HG03135 (cell line): ENCODE data around the gene CRYBA4.

Experiments used
- ATAC-seq: cut with Tn5 transposase; IDR thresholded peaks from one replicate; pipeline ENCODE4 v1.9.1; 2021; ENCODE audit warnings: mild to moderate bottlenecking, moderate library complexity; ENCODE audit not compliant: unreplicated experiment

The CRYBA4 gene

DNA sequence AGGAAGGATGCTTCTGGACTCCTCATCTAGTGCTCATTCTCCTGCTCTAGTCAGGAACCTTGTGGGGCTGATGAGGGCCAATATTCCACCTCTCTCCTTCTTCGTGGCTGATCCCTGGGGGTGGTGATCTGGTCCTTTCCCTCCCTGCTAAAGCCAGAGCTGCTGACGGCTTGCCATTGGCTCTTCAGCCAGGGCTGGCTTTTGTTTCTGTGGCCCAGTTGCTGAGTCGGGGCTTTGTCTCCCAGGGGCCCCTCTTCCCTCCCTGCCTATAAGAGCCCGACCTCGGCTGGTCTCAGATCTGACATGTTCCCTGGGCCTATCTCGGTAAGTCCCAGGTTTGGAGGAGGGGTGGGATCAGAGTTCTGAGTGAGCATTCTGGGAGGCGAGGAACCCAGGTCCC, at the start of gene CRYBA4:
Gene CRYBA4, plus strand, starts transcription at position 301 of the 400 bp plus-strand sequence. CDS start 634 bp downstream, outside the sequence.
- ATAC-seq: no peak

GRCh38 chr22:26573026-26573662, 48.6 kb upstream of the CRYBA4 start:
- ATAC-seq: no peak

GRCh38 chr22:26574001-26574723, 47.6 kb upstream of the CRYBA4 start:
- no peak for ATAC-seq

DNA sequence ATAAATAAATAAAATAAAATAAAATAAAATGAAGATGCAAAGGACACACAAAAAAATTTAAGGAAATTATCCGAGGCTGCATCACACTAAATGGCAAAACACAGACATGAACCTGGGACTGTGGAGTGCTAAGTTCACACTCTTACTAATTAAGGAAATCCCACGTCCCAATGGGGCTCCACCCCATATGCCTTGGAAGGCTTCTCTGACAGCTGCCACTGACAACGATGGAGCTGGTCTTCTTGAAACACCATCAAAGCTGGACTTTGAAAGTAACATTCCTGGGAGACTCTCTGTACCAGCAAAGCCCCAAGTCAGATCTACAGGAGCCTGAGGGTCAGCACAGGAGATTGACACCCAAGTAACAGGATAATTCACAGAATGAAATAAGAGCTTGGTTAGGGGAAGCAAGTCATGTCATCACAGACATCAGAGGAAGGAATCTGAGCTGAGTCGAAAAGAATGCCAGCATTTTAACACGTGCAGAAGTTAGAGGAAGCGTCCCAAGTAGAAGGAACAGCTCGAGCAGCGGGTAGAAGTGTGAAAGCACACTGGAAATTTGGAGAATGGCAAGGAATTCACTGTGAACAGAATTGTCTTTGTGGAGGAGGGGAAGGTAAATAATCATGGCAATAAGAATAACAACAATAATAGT, 45.6 kb upstream of the CRYBA4 start:
- ATAC-seq: no peak

DNA sequence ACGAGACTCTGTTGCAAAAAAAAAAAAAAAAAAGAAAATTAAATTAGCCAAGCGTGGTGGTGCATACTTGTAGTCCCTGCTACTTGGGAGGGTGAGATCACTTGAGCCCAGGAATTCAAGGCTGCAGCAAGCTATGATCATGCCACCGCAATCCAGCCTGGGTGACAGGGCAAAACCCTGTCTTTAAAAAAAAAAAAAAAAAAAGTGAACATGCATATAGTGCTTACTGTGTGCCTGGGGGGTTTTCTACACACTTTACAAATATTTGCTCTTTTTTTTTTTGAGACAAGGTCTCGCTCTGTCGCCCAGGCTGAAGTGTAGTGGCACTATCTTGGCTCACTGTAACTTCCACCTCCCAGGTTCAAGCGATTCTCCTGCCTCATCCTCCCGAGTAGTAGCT, 44.7 kb upstream of the CRYBA4 start:
- ATAC-seq: no peak

- ATAC-seq: peak; percentile 68
Observed at GRCh38 chr22:26579331-26579886, 42.4 kb upstream of the CRYBA4 start.

- ATAC-seq: no peak
Observed at GRCh38 chr22:26580240-26580962, 41.4 kb upstream of the CRYBA4 start.

- ATAC-seq: no peak
Observed at GRCh38 chr22:26581026-26581425, 40.7 kb upstream of the CRYBA4 start.

GRCh38 chr22:26581633-26582168, 40.1 kb upstream of the CRYBA4 start:
- no peak for ATAC-seq

DNA sequence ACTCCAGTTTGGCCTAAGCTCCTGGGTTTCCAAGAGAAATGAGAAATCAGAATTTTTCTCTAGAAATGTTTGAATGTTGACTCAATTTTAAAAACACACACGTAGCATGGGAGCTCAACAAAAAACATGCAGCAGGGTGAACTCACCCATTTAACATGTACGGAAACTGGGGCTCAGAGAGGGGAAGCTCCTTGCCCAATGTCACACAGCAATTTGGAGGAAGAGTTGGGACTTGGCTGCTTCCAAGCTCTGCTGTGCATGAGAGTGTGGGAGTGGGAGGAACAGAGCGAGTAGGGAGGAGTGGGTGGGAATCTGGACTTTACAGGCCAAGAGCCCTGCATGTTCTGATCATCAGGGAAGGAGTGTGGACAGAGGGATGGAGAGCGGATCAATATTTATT, 37.8 kb upstream of the CRYBA4 start:
- ATAC-seq: no peak

- ATAC-seq: no peak
Observed at GRCh38 chr22:26585104-26585790, 36.5 kb upstream of the CRYBA4 start.

DNA sequence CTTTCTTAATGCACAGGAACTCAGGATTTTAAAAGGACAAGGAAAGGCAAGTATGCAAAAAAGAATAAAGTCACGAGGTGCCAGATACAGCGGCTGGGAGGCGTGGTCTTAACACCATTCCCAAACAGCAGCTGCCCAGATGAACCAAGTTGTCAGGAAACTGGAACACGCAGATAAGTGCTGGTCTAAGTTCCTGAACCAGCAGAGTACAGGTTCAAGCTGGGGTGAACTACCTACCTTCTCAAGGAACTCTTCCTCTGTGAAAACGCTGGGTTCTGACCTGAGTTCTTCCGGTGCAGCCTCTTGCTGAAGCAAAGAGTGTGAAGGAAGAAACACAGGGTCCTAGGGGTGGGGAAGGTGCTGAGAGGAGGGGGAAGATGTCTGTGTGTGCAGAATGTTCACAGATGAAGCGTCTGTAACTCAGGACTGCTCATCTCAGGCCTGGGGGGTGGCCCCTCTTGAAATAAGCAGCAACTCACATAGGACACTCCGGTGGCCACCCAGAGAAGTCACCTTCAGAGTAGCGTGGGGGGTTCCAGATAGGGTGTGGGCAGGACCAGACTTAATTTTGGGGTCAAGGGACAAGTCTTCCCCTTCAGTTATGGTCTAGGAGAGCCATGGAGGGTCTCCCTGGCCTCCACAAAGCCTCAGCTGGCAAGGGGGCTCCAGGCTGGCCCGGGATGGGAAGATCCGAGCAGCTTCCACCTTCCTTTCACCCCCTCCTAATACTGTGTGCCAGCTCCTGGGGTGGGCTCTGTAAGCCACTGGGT, 35.0 kb upstream of the CRYBA4 start:
- no peak for ATAC-seq

- no peak for ATAC-seq
Observed at GRCh38 chr22:26587991-26588613, 33.7 kb upstream of the CRYBA4 start.

DNA sequence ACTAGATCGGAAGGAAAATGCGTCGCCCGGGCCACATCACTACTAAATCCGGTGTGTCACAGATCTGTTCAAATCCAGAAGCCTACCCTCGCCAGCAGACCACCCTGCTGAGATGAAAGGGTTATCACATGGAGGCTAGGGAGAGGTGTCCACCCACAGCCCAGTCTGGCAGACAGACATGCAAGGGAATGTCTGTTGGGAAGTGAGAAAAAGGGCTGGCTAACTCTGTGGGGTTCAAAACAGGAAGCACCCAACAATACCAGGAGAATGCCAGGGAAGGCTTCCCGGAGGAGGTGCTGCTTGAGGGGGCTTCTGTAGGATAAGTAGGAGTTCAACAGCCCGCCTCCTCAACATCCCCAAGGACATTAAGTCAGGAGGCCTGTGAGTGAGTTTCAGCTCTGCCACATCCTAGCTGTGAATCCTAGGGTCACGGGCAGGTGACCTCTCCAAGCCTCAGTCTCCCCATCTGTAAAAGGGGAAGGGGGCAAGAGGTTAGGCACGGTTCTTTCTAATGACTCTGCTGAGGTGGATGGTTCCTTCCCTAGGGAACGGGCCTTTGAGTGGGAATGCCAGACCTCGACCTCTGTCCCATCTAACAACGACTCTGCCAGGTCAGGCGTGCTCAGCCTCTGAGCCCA, 32.9 kb upstream of the CRYBA4 start:
- no peak for ATAC-seq

DNA sequence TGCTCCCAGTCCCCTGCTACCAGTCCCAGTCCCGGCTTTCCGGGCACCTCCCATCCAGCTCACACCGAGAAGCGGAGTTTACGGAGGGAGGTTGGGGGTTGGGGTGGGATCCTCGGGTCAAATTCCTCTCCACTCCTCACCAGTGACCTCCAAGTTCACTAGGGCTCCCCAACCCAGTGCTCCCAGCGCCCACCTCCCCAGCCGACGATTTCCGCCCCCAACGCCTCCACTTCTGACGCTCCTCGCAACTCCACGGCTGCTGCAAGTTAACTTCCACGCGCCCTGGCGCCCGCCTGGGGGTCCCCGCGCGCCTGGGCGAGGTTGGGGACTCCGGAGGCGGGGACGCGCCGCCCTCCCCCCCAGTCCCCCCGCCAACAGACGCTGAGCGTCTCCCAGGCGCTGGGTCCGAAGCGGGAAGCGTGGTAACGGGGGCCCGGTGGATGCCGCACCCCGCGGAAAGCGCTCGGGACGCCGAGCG, 32.4 kb upstream of the CRYBA4 start:
- peak; percentile 14 for ATAC-seq

DNA sequence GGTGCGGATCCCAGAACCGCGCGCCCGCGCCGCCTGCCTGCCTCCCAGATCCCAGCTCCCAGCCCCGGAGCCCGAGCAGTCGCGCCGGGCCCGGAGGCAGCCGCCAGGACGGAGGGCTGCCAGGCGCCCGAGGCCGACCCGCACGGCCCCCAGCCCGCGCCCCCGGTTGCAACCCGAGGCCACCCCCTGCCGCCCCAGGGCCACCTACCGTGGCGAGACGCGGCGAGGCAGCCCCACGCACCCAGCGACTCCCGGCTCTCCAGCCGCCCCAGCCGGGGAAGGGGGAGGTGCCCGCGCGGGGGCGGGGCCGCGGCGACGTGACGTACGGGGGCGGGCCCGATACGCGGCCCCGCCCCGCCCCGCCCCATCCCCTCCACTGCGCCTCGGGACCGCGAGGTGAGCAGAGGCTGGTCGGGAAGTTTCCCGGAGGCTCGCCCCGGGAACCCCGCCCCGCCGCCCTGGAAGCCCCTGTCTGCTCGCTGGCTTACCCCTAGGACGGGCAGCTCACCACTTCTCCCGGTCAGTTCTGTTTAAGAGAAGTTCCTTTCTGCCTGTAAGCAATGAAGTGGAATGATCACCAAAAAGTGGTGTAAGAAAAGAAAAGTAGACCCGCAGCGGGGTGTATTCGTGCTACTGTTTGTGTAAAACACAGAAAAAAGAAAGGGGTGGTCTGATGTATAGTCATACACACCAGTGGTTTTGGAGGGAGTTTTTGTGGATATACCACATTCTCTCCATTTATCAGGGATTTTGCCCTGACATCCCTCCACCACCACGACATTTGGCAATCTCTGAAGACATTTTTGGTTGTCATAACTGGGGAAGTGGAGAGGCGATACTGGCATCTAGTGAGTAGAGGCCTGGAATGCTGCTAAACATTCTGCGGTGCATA, 31.7 kb upstream of the CRYBA4 start, which contains the start of gene TPST2:
Gene TPST2, minus strand, starts transcription at position 288 of the 892 bp plus-strand sequence. CDS start 48,502 bp downstream, outside the sequence.
- ATAC-seq: peak; percentile 65

GRCh38 chr22:26592421-26592891, 29.3 kb upstream of the CRYBA4 start:
- ATAC-seq: no peak
